GM19372 (cell line): Measurements from ENCODE around the gene SLC47A2.
"Not testable (repeated sequence)": the region's sequence is repeated elsewhere in the genome, so short reads cannot be mapped to it uniquely, and the experiment has no call there.

Experiments used
- ATAC-seq: cut with Tn5 transposase; IDR thresholded peaks from one replicate; pipeline ENCODE4 v1.9.1; 2021; ENCODE audit warnings: mild to moderate bottlenecking, low read depth, moderate library complexity; ENCODE audit not compliant: unreplicated experiment

Gene SLC47A2, protein sequence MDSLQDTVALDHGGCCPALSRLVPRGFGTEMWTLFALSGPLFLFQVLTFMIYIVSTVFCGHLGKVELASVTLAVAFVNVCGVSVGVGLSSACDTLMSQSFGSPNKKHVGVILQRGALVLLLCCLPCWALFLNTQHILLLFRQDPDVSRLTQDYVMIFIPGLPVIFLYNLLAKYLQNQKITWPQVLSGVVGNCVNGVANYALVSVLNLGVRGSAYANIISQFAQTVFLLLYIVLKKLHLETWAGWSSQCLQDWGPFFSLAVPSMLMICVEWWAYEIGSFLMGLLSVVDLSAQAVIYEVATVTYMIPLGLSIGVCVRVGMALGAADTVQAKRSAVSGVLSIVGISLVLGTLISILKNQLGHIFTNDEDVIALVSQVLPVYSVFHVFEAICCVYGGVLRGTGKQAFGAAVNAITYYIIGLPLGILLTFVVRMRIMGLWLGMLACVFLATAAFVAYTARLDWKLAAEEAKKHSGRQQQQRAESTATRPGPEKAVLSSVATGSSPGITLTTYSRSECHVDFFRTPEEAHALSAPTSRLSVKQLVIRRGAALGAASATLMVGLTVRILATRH

DNA sequence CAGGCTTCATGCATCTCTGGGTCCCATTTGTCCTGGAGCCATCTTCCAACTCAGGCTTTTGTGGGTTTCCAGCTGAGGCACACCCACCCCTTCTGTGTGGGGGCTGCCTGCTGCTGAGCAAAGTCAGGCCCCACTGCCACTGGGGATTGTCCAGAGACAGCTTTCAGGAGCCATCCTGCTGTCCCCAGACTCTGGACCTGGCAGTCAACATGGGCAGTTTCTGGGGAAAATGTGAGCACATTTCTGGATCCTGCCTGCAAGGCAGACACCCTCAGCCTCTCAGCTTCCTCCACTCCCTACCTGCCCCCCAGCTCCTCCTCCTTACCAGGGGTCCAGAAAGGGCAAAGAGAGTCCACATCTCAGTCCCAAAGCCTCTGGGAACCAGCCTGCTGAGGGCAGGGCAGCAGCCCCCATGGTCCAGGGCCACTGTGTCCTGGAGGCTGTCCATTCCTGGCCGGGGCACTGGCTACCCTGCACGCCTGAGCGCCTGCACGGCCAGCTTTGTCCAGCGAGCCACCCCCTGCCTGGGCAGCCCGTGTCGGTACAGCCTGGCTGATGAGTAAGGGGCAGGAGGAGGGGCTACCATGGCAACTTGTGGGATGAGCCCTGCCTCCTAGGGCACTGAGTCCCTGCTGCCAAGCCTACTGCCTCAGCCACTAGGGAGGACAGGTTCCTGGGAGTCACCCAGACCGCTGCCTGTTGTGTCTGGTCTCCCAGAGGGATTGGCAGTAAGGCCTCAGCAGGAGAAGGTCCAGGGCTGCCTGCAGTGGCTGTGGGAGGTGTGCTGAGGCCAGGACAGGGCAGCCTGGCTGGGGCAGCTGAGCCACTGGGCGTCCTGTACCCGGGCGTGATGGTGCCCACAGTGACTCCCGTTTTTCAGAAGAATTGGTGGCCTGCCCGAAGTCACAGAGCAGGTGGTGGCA lies at the start of gene SLC47A2:
Gene SLC47A2, minus strand, starts transcription at position 477 of the 923 bp plus-strand sequence. Its CDS starts 29 bp downstream, at position 448.
- no peak for ATAC-seq

DNA sequence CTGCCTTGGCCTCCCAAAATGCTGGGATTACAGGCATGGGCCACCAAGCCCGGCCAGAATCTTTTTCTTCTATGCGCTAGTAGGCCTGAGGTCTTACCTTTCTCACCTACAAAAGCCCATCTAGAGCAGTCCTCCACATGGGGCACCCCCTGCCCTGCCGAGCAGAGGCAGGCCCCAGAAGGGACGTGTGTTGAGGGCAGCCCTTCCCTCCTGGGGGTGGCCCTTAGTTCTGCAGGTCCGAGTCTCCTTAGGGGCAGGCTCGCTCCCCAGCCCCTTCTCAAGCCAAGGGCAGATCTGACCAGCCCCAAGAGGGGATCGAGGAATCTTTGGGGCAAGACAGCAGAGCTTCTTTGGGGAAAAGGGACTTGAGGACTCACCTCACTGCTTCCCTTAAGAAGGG lies 49.6 kb upstream of the SLC47A2 start:
- no peak for ATAC-seq

DNA sequence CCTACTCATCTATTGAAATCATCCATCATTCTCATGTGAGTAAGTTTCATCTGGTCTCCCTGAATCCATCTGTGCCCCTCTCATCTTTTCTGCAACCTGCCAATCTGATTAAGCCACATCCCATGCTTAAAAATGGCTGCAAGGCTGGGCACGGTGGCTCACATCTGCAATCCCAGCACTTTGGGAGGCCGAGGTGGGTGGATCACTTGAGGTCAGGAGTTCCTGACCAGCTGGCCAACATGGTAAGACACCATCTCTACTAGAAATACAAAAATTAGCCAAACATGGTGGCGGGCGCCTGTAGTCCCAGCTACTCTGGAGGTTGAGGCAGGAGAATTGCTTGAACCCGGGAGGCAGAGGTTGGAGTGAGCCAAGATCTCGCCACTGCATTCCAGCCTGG lies 47.6 kb upstream of the SLC47A2 start:
- not testable (repeated sequence) for ATAC-seq

DNA sequence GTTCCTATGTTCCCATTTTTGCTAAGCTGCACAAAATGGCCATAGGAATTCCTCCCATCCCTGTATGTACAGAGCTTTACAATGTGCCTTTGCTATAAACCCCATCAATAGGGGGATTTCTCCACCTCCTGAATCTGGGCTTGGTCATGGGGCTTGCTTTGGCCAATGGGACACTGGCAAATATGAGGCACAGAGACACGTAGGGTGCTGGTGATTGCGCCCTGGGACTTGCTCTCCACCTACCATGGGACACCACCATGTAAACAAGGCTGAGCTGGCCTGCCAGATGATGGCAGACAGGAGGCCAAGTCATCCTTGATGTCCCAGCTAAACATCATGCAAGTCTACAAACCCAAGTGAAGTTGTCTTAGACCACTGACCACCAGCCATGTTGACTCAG lies 47.0 kb upstream of the SLC47A2 start:
- ATAC-seq: no peak

DNA sequence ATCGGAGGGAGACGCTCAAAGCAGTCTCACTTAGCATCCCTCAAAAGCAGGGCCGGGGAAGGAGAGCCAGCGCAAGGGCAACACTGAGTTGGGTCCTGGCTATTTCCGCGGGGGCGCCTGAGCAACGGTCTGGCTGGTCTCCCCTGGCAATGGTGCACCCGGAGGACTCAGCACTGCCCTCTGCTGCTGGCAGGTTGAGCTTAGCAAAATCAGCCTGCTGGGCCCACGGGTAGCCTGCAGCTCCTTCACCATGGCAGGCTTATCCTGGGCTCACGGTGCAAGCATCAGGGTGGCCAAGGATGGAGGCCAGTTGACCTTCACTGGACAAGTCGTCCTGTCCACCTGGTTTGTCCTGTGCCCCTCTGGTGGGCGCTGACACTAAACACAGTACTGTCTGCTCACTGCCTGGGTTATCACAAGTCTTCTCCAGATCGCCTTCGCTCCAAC lies 46.2 kb upstream of the SLC47A2 start:
- ATAC-seq: no peak

DNA sequence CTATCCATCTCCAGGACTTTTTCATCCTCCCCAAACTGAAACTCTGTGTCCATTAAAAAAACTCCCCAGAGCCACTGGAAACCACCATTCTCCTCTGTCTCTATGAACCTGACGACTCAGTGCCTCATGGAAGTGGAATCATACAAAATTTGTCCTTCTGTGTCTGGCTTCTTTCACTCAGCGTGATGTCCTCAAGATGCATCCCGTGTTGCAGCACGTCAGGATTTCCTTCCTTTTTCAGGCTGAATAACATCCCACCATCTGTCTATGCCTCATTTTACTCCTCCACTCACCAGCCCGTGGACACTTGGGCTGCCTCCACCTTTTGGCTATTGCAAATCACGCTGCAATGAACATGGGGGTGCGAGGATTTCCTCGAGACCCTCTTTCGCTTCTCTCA lies 44.4 kb upstream of the SLC47A2 start:
- ATAC-seq: no peak

DNA sequence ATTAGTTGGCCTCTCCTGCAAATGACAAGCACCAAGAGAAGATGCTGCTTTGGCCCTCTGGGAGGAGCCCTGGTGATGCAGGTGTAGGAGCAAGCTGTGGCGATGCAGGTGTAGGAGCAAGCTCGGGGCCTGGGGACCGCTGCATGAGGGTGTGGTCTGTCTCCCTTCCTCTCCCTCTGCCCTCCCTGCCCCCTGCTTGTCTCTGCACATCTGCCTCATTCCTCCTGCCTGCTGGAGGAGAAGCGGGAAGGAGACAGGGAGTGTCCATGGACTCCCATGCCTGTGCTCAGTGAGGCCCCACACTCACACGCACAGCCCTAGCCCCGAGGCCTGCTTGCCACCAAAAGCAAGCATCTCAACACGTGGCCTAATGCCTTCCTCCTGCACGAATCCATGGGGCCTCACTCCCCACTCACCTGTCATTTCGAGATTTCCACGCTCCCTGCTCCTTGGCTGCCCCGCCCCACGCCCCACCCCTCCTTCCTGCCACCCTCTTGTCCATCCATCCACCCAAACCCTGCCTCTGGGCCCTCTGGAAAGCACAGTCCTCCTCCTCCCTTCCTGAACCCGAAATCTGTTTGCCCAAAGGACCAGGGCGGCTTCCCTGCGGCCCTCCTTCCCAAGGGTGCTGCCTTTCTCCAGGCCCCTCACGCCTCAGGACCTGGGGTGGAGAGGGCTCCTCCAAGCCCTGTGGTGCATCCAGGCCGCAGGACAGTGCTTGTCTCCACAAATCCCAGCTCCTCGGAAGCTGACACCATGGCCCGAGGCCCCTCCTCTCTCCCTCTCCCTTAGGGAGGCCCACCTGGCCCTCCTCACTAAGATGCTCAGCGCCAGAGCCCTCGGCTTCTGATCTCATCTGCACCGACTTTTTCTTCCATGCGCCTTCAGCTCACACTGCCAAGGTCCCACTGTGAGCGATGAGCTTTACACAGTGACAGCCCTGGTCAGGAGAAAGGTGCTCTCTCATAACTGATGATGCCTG lies 43.5 kb upstream of the SLC47A2 start:
- ATAC-seq: no peak

DNA sequence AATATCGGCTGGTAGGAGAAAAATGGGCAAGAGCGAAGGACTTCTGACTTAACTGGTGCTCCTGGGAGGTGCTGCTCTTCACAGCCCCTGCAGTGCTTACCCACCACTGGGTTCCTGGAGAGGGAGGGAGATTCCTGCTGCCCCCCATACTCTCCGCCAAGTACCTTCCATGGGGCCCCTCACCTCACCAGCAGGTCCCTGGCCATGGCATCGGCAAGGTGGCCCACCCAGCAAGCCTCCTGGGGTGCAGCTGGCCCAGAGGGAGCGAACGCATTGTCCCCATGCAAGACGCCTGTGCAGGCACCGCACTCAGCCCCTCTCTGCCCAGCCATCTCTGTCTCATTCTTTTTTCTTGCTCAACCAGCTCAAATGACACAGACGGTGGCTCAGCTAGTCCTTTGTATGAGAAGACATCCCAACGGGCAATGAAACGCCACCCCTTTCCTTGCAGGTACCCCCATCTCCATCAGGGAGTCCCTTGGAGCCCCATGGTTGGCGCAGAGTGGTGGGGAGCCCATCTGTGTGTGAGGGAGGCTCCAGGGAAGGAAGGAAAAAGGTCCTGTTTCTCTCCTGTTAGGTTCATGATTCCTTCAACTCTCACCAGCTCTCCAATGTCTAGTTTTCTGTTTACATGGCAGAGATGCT lies 41.3 kb upstream of the SLC47A2 start:
- ATAC-seq: no peak

DNA sequence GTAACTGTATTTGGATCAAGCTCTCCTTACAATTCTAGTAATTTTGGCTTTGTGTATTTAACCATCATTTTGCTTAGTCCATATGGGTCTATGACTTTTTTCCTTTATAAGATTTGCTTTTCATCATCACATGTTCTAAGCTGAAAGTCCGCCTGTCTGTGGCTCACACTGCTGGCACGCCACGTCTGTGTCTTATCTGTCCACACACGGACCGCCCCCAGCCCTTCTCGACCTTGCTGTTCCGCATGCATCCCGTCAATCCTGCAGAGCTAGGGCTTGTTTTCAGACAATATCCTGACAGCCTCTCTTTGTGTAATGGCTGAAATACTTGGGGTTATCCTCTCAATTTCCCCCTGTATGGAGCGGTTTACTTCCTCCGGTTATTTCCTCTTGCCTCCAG lies 40.2 kb upstream of the SLC47A2 start:
- no peak for ATAC-seq

DNA sequence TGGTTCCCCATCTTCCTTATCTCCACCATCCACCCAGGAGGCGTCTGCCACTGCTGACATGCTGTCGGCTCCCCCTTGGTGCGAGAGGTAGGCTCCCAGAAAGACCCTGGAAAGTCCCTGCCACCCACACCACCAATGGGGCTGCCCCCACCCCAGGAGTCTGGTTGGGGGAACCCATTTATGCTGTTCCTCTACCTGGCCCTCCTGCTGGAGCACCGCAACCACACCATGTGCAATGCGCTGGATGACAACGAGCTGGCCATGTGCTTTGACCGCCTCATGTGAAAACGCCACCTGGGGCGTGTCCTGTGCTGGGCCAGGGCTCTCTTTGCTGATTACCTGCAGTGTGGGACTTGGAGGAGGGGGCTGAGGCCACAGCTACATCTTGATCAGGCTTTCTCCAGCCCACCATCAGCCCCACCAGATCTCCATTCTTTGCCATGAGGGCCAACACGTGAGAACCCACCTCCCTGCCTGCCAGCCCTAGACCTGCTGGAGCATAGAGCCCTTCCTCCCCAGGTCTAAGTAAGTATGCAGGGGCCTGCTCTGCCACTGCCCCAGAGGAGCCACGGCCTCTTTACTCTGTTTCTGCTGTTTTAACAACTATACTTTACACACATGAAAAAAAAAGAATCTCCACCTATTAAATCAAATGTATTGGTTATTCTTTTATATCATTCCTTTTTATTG lies 39.6 kb upstream of the SLC47A2 start:
- no peak for ATAC-seq

DNA sequence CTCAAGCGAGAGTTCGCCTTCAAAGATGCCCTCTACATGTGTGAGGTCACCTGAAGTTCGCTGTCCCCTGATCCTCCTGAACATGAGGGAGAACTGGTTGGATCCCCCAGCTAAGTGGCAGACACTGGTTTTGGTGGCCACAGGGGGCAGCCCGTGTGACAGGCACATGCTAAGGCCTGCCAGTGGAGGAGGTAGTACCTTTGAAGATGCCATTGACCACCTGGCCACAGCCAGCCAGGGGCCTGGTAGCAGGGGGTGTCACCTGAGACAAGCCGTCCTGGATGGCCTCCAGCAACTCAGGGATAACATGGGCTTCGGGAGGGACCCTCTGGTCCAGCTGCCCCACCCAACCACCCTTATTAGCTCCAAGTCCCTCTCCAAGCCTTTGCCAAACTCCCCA lies 39.0 kb upstream of the SLC47A2 start:
- ATAC-seq: no peak

DNA sequence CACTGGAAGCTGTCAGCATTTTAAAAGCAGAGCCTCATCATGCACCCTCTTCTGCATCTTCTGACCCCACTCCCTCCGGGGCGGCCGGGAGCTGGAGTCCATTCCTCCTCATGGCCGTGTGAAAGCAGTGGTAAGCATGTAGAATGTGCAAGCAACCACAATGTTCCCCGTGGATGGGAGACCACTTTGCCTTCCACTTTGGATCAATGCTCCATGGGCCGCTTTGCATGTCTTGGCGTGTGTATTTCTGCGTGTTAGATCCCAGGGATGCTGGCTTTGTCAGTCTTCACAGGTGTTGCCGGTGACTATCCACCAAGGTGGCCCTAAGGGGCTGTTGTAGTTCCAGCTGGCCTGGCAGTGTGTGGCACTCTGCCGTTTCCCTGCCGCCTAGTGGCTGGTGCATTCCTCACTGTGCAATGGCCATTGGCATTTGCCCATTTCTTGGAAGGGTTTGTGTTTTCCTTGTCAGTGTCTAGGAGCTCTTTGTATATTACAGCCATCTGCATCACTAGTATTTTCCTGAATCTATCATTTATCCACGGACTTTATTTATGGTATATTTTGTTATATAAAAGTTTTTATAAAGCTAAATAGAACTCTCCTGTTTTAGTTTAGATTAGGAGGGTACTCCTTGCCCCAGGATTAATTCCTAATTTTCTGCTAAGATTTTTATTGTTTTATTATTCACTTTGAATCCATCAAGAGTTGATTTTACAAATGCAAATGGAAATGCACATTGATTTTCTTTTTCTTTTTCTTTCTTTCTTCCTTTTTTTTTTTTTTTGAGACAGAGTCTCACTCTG lies 37.5 kb upstream of the SLC47A2 start:
- ATAC-seq: no peak

DNA sequence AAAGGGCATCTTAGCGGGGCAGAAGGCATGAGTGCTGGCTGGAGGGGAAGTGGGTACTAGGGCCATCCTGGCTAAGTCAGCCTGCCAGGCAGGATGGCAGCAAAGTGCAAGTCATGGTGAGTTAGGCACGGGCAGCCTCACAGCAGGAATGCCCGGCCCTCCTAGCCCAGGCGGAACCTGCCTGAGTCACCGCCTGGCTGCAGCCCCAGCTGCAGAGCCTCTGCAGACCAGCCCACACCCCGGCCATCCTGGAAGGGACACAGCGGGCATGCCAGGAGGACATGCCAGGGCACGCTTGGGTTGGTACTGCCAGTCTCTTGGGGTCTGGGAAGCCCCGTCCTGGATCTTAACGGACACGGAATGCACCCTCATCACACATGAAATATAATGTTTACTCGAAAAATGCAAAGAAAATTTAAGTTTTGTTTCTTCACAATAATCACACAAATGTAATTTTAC lies 36.7 kb upstream of the SLC47A2 start:
- no peak for ATAC-seq

DNA sequence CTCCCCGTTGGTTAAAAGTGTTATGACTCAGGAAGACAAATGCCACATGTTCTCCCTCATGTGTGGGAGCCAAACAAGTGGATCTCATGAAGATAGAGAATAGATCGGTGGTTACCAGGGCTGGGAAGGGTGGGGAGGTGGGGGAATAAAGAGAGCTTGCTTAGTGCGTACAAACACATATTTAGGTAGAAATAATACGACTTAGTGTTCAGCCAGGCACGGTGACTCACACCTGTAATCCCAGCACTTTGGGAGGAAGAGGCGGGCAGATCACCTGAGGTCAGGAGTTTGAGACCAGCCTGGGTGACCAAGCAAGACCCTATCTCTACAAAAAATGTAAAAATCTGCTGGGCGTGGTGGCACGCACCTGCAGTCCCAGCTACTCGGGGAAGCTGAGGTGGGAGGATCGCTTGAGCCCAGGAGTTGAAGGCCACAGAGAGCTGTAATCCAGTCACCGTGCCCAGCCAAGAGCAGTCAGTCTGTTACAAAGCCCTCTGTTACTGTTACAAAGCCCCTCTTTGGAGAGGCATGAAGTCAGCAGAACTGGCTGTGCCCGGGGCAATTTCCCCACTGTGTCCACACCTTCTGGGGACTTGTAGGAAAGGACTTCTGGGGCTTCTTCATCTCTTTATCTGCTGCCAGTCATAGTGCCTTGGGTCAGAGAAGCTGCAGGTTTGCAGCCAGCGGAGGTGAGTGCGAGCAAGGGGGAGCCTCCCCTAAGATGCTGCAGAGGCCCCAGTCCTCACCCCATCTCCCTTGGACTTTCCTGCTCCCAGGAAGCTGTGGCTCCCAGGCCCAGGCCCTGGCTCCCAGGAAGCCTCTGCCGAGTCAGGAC lies 36.0 kb upstream of the SLC47A2 start:
- no peak for ATAC-seq

DNA sequence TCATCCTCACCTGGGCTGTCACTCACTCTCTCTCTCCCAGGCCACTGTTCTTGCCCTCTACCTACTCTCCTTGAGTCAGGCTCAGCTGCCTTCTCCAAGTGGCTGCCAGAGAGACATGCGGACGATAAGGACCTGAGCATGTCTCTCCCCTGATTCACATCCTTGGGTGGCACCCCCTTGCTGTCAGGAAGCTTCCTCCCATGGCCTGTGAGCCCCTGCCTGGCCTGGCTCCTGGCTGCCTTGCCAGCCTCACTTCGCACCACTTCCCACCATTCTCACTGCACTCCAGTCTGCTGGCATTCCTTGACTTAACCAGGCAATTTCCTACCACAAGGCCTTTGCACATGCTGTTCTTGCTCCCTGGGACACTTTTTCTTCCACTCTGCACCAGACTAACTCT lies 34.5 kb upstream of the SLC47A2 start:
- no peak for ATAC-seq

DNA sequence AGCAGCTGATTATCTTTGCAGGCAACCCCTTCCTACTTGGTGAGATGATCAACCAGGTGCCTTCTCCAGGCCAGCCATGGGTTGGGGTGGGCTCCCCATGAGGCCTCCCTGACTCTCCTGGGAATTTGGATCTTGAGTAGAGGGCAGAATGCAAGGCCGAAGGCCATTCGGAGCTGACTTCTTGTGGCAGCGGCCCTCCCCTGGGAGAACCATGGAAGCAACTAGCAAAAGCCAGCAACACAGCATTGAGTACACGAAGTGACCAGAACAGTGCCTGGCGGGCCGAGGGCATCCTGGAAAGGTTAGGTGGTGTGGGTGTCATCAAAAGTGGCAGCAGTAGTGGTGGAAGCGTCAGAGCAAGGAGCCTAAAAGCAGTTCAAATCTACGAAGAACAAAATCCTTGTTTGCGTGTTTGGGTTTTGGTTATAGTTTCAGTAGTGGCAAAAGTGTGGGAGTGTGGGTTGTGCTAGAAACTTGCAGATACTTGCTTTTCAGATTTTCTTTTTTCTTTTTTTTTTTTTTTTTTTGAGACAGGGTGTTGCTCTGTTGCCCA lies 33.7 kb upstream of the SLC47A2 start:
- ATAC-seq: no peak

DNA sequence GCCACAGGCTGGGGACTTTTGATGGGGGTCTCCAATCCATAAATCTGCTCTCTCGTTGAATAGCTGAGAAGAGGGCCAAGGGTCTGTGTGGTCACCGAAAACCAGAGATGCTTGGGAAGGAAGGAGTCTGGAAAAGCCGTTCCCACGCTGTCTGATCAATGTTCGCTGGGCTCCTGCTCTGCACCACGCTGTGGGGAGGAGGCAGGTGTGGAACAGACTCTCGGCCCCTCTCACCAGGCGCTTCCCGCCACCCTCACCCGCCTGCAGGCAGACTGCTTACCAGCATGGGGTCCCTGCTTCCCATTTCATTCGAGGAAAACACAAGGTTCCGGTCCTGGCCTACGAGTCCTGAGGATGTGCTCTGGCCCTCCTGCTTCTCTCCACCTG lies 32.4 kb upstream of the SLC47A2 start:
- ATAC-seq: no peak
